Neural cell (in vitro differentiated cells): ENCODE measurements around the gene CWC27. TPM values are rescaled to one million over a fixed set of nuclear protein-coding genes. Genes with fewer than 3 reads are reported as not detected.

Experiments
- H2AFZ ChIP-seq: fragments of 200-600, 300-800 bp; sonication (generic), shearing (Covaris generic); 2 replicates; pipeline ENCODE4 v1.6.0; 2014; ENCODE audit warnings: low read depth, mild to moderate bottlenecking, antibody characterized with exemption, low read length, moderate library complexity
- H3F3A ChIP-seq: fragments of 200-600 bp; shearing (Covaris generic); 2 replicates; pipeline ENCODE4 v1.6.1; 2016; ENCODE audit warnings: mild to moderate bottlenecking, moderate library complexity, mixed read lengths, antibody characterized with exemption, low read length; ENCODE audit not compliant: insufficient read depth, poor library complexity, severe bottlenecking
- H3K27ac ChIP-seq: fragments of 200-600, 300-800 bp; sonication (generic), shearing (Covaris generic); 2 replicates; pipeline ENCODE4 v1.5.1; 2014; ENCODE audit warnings: mild to moderate bottlenecking, low read length, moderate library complexity
- H3K27me3 ChIP-seq: fragments of 300-800, 200-600 bp; sonication (generic), shearing (Covaris generic); 2 replicates; pipeline ENCODE4 v1.6.0; 2014; ENCODE audit warnings: mild to moderate bottlenecking, low read depth, low read length, moderate library complexity; ENCODE audit not compliant: insufficient read depth
- H3K36me3 ChIP-seq: fragments of 300-800, 200-600 bp; sonication (generic), shearing (Covaris generic); 2 replicates; pipeline ENCODE4 v1.5.1; 2014; ENCODE audit warnings: mild to moderate bottlenecking, antibody characterized with exemption, low read length, moderate library complexity; ENCODE audit not compliant: insufficient read depth
- H3K4me2 ChIP-seq: fragments of 300-800, 200-600 bp; sonication (generic), shearing (Covaris generic); 2 replicates; pipeline ENCODE4 v1.6.0; 2014; ENCODE audit warnings: mild to moderate bottlenecking, low read length
- H3K4me3 ChIP-seq: fragments of 300-800, 200-600 bp; sonication (generic), shearing (Covaris generic); 2 replicates; pipeline ENCODE4 v1.5.1; 2014; ENCODE audit warnings: mild to moderate bottlenecking, low read length, moderate library complexity
- H3K79me2 ChIP-seq: fragments of 200-600 bp; shearing (Covaris generic); replicated peaks from 2 replicates; pipeline ENCODE4 v1.6.0; 2014; ENCODE audit warnings: mild to moderate bottlenecking, low read length, moderate library complexity; ENCODE audit not compliant: insufficient read depth
- H3K9ac ChIP-seq: fragments of 300-800, 200-600 bp; sonication (generic), shearing (Covaris generic); 2 replicates; pipeline ENCODE4 v1.6.1; 2016; ENCODE audit warnings: mild to moderate bottlenecking, low read length, mixed read lengths
- H3K9me2 ChIP-seq: fragments of 200-600 bp; shearing (Covaris generic); 2 replicates; pipeline ENCODE4 v1.6.1; 2016; ENCODE audit warnings: mild to moderate bottlenecking, low read length, mixed read lengths; ENCODE audit not compliant: insufficient read depth
- H3K9me3 ChIP-seq: fragments of 200-600, 300-800 bp; sonication (generic), shearing (Covaris generic); 2 replicates; pipeline ENCODE4 v1.6.1; 2016; ENCODE audit warnings: mild to moderate bottlenecking, mixed run types, low read length, moderate library complexity, mixed read lengths
- H4K20me1 ChIP-seq: fragments of 200-600 bp; shearing (Covaris generic); 2 replicates; pipeline ENCODE4 v1.6.1; 2016; ENCODE audit warnings: mild to moderate bottlenecking, mixed run types; ENCODE audit not compliant: insufficient read depth
- EP300 ChIP-seq: fragments of 450-650 bp; conservative IDR thresholded peaks from 2 replicates; pipeline ENCODE4 v1.6.1; 2014; ENCODE audit warnings: antibody characterized with exemption, mild to moderate bottlenecking, moderate library complexity; ENCODE audit not compliant: poor library complexity, severe bottlenecking
- EZH2 ChIP-seq: fragments of 200-600, 300-800 bp; shearing (Covaris generic), sonication (generic); IDR thresholded peaks from 2 replicates; pipeline ENCODE4 v1.6.1; 2014; ENCODE audit warnings: antibody characterized with exemption, low read length, borderline replicate concordance, mild to moderate bottlenecking; ENCODE audit not compliant: insufficient read depth, poor library complexity, severe bottlenecking
- MXI1 ChIP-seq: fragments of 450-650 bp; conservative IDR thresholded peaks from 2 replicates; pipeline ENCODE4 v1.6.1; 2014; ENCODE audit warnings: antibody characterized with exemption, mild to moderate bottlenecking; ENCODE audit not compliant: poor library complexity, severe bottlenecking
- POLR2AphosphoS5 ChIP-seq: IDR thresholded peaks from 2 replicates; pipeline ENCODE4 v1.6.1; 2012
- RAD21 ChIP-seq: fragments of 450-650 bp; conservative IDR thresholded peaks from 2 replicates; pipeline ENCODE4 v1.6.1; 2014; ENCODE audit warnings: antibody characterized with exemption, mild to moderate bottlenecking, moderate library complexity
- SMC3 ChIP-seq: fragments of 450-650 bp; conservative IDR thresholded peaks from 2 replicates; pipeline ENCODE4 v1.6.1; 2014; ENCODE audit warnings: antibody characterized with exemption, mild to moderate bottlenecking, moderate library complexity; ENCODE audit not compliant: poor library complexity
- TAF1 ChIP-seq: IDR thresholded peaks from 2 replicates; pipeline ENCODE4 v1.6.1; 2012; ENCODE audit warnings: low read depth
- polyA plus RNA-seq: library from polyadenylated mRNA; depleted of rRNA; stranded (reverse); fragments of >200 nt; gene quantifications from 2 replicates; pipeline ENCODE4 v1.2.3, GENCODE V29; 2014
- TF ChIP-seq, protein P1 (sequence below): fragments of 450-650 bp; IDR thresholded peaks from 2 replicates; pipeline ENCODE4 v1.5.1; 2014; ENCODE audit warnings: antibody characterized with exemption, mild to moderate bottlenecking, moderate library complexity; ENCODE audit not compliant: poor library complexity, severe bottlenecking
- TF ChIP-seq, protein P2 (sequence below): IDR thresholded peaks from 2 replicates; pipeline ENCODE4 v1.6.1; 2012; ENCODE audit warnings: borderline replicate concordance

CWC27 gene
- polyA plus RNA-seq, 1 donor from 2014 or later = 26.2 TPM

DNA sequence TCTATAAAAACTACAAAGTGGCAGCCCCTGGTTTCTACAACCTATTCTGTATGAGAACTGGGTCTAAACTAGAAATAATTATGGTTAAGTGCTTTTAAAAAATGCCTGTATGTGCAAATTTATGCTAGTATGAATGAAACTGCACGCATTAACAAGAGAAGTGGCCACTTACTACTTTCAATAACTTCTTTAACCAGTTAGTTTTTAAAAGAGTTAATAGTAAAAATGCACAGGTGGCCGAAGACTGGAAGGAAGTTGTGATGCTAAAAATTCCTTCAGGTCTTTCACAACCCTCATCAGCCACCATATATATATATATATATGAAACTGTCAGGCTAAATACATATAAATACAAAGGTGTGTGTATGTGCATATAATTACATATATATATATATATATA, 41.6 kb upstream of the CWC27 start:
- no peak overlapping the region for H3K27ac ChIP-seq
- no peaks in the 10 kb centered on the region for H4K20me1 ChIP-seq
- H2AFZ ChIP-seq = no peak overlapping the region
- H3K4me2 ChIP-seq = no peak overlapping the region
- no peak overlapping the region for H3K9ac ChIP-seq
- no peaks in the 10 kb centered on the region for H3K9me3 ChIP-seq
- no peaks in the 10 kb centered on the region for H3F3A ChIP-seq
- H3K79me2 ChIP-seq = no peaks in the 10 kb centered on the region
- H3K36me3 ChIP-seq = no peaks in the 10 kb centered on the region
- no peak overlapping the region for H3K4me3 ChIP-seq
- H3K27me3 ChIP-seq = no peaks in the 10 kb centered on the region
- TF ChIP-seq TAF1 (no peak), RAD21 (no peak), MXI1 (no peak), EZH2 (no peak), EP300 (no peak), SMC3 (no peak), POLR2AphosphoS5 (no peak)
- TF ChIP-seq, protein P1, sequence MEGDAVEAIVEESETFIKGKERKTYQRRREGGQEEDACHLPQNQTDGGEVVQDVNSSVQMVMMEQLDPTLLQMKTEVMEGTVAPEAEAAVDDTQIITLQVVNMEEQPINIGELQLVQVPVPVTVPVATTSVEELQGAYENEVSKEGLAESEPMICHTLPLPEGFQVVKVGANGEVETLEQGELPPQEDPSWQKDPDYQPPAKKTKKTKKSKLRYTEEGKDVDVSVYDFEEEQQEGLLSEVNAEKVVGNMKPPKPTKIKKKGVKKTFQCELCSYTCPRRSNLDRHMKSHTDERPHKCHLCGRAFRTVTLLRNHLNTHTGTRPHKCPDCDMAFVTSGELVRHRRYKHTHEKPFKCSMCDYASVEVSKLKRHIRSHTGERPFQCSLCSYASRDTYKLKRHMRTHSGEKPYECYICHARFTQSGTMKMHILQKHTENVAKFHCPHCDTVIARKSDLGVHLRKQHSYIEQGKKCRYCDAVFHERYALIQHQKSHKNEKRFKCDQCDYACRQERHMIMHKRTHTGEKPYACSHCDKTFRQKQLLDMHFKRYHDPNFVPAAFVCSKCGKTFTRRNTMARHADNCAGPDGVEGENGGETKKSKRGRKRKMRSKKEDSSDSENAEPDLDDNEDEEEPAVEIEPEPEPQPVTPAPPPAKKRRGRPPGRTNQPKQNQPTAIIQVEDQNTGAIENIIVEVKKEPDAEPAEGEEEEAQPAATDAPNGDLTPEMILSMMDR = no peak
- TF ChIP-seq, protein P2, sequence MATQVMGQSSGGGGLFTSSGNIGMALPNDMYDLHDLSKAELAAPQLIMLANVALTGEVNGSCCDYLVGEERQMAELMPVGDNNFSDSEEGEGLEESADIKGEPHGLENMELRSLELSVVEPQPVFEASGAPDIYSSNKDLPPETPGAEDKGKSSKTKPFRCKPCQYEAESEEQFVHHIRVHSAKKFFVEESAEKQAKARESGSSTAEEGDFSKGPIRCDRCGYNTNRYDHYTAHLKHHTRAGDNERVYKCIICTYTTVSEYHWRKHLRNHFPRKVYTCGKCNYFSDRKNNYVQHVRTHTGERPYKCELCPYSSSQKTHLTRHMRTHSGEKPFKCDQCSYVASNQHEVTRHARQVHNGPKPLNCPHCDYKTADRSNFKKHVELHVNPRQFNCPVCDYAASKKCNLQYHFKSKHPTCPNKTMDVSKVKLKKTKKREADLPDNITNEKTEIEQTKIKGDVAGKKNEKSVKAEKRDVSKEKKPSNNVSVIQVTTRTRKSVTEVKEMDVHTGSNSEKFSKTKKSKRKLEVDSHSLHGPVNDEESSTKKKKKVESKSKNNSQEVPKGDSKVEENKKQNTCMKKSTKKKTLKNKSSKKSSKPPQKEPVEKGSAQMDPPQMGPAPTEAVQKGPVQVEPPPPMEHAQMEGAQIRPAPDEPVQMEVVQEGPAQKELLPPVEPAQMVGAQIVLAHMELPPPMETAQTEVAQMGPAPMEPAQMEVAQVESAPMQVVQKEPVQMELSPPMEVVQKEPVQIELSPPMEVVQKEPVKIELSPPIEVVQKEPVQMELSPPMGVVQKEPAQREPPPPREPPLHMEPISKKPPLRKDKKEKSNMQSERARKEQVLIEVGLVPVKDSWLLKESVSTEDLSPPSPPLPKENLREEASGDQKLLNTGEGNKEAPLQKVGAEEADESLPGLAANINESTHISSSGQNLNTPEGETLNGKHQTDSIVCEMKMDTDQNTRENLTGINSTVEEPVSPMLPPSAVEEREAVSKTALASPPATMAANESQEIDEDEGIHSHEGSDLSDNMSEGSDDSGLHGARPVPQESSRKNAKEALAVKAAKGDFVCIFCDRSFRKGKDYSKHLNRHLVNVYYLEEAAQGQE = no peak
- H3K9me2 ChIP-seq = no peaks in the 10 kb centered on the region

DNA sequence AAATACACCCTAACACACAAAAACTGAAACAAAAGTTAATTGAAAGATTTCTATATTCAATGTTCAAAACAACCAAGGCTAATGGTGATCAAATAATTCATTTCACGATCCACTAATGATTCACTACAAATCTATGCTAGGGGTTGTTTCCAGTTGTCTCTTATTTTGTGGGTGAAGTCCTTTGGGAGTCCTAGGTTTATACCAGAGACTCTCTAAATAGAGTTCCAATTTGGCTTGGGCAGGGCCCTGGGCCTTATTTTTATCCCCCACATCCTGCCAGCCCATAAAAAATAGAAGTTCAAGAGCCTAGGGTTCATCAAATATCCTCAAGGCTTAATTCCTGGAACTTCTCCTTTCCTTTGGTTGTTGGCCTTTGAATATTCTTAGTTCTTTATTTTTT, 26.3 kb upstream of the CWC27 start:
- Histone ChIP-seq H3K27me3 (no peaks in the 10 kb centered on the region), H3K4me3 (no peak overlapping the region), H3F3A (no peaks in the 10 kb centered on the region), H3K79me2 (no peaks in the 10 kb centered on the region), H3K36me3 (no peaks in the 10 kb centered on the region), H3K9ac (no peak overlapping the region), H2AFZ (no peak overlapping the region), H3K9me2 (no peaks in the 10 kb centered on the region), H3K4me2 (no peak overlapping the region), H3K9me3 (no peaks in the 10 kb centered on the region), H4K20me1 (no peaks in the 10 kb centered on the region), H3K27ac (no peak overlapping the region)
- TF ChIP-seq EZH2 (no peak), EP300 (no peak), POLR2AphosphoS5 (no peak), RAD21 (no peak), SMC3 (no peak), TAF1 (no peak), MXI1 (no peak)
- TF ChIP-seq, protein P1 = no peak
- TF ChIP-seq, protein P2 = no peak
